AG08395 (cell line): ENCODE results near the gene IQCE.

Source experiments
- DNase-seq: peaks from one replicate; pipeline ENCODE4 v3.0.0; 2012; ENCODE audit warnings: mixed read lengths, low spot score

IQCE gene

GRCh38 chr7:2663121-2663886, 104.5 kb downstream of the IQCE start:
- no peak for DNase-seq

GRCh38 chr7:2663960-2664359, 105.2 kb downstream of the IQCE start:
- no peak for DNase-seq
